Smooth muscle cell of trachea (primary cell): ENCODE measurements around the gene TAF11L2. TPM values are rescaled to one million over a fixed set of nuclear protein-coding genes. Genes with fewer than 3 reads are reported as not detected.

Experiments
- total RNA-seq: library from RNA; depleted of rRNA; stranded (reverse); fragments of >200 nt; gene quantifications from 2 replicates; pipeline ENCODE4 v1.2.1, GENCODE V29; 2014

Gene TAF11L2
- not detected in 2 replicates for total RNA-seq

GRCh38 chr5:17497931-17498330, at the start of gene TAF11L2:
Gene TAF11L2, plus strand, starts transcription at chr5:17498231.

GRCh38 chr5:17518067-17518466, 20.0 kb downstream of the TAF11L2 start, which contains the start of gene TAF11L3:
Gene TAF11L3, plus strand, starts transcription at chr5:17518367.

GRCh38 chr5:17521501-17521900, 23.5 kb downstream of the TAF11L2 start, which contains the start of gene TAF11L4:
Gene TAF11L4, plus strand, starts transcription at chr5:17521801.

GRCh38 chr5:17524935-17525334, 26.9 kb downstream of the TAF11L2 start, which contains the start of gene TAF11L5:
Gene TAF11L5, plus strand, starts transcription at chr5:17525235.

GRCh38 chr5:17528369-17528768, 30.3 kb downstream of the TAF11L2 start, which contains the start of gene TAF11L6:
Gene TAF11L6, plus strand, starts transcription at chr5:17528669.

Other genes starting within 250 kb of the TAF11L2 start
- not detected in 2 replicates for gene TAF11L3, start 20.1 kb downstream of the TAF11L2 start, total RNA-seq
- gene TAF11L4, start 23.6 kb downstream of the TAF11L2 start, total RNA-seq, result not detected in 2 replicates
- not detected in 2 replicates for gene TAF11L5, start 27.0 kb downstream of the TAF11L2 start, total RNA-seq
- not detected in 2 replicates for gene TAF11L6, start 30.4 kb downstream of the TAF11L2 start, total RNA-seq
- gene TAF11L7, start 87.5 kb downstream of the TAF11L2 start, total RNA-seq, result not detected in 2 replicates
- gene TAF11L8, start 92.7 kb downstream of the TAF11L2 start, total RNA-seq, result not detected in 2 replicates
- gene TAF11L9, start 96.2 kb downstream of the TAF11L2 start, total RNA-seq, result not detected in 2 replicates
- not detected in 2 replicates for gene TAF11L10, start 99.6 kb downstream of the TAF11L2 start, total RNA-seq
- gene TAF11L11, start 106.0 kb downstream of the TAF11L2 start, total RNA-seq, result not detected in 2 replicates
- gene TAF11L12, start 112.2 kb downstream of the TAF11L2 start, total RNA-seq, result not detected in 2 replicates
- not detected in 2 replicates for gene TAF11L13, start 133.9 kb downstream of the TAF11L2 start, total RNA-seq
- gene TAF11L14, start 136.2 kb downstream of the TAF11L2 start, total RNA-seq, result not detected in 2 replicates